ENCODE measurements around the gene KIF3B.
"Not testable (repeated sequence)": the region's sequence is repeated elsewhere in the genome, so short reads cannot be mapped to it uniquely, and the experiment has no call there.

The KIF3B gene

GRCh38 chr20:32292548-32292947, 15.1 kb downstream of the KIF3B start:
- no peak for DNase-seq (ENCODE audit: low read depth in 1 of 2, low spot score in 1 of 2)

GRCh38 chr20:32294071-32294470, 16.6 kb downstream of the KIF3B start:
- DNase-seq (ENCODE audit: low read depth in 1 of 2, low spot score in 1 of 2), result no peak

GRCh38 chr20:32296412-32296811, 19.0 kb downstream of the KIF3B start:
- no peak for DNase-seq (ENCODE audit: low read depth in 1 of 2, low spot score in 1 of 2)

- no peak for DNase-seq (ENCODE audit: low read depth in 1 of 2, low spot score in 1 of 2)
These were observed 19.5 kb downstream of the KIF3B start for GRCh38 chr20:32296819-32297420.

GRCh38 chr20:32297439-32297838, 20.0 kb downstream of the KIF3B start:
- DNase-seq (ENCODE audit: low read depth in 1 of 2, low spot score in 1 of 2), result no peak

- no peak for DNase-seq (ENCODE audit: low read depth in 1 of 2, low spot score in 1 of 2)
These were observed 23.2 kb downstream of the KIF3B start for GRCh38 chr20:32300647-32301046.

- no peak for DNase-seq (ENCODE audit: low read depth in 1 of 2, low spot score in 1 of 2)
These were observed 24.5 kb downstream of the KIF3B start for GRCh38 chr20:32301719-32302506.

GRCh38 chr20:32302507-32302872, 25.0 kb downstream of the KIF3B start:
- DNase-seq (ENCODE audit: low read depth in 1 of 2, low spot score in 1 of 2), result no peak

- no peak for DNase-seq (ENCODE audit: low read depth in 1 of 2, low spot score in 1 of 2)
These were observed 26.8 kb downstream of the KIF3B start for GRCh38 chr20:32304131-32304746.

- DNase-seq (ENCODE audit: low read depth in 1 of 2, low spot score in 1 of 2), result no peak
These were observed 35.4 kb downstream of the KIF3B start for GRCh38 chr20:32312718-32313424.

- no peak for DNase-seq (ENCODE audit: low read depth in 1 of 2, low spot score in 1 of 2)
These were observed 37.3 kb downstream of the KIF3B start for GRCh38 chr20:32314768-32315167.

- DNase-seq (ENCODE audit: low read depth in 1 of 2, low spot score in 1 of 2), result no peak
These were observed 37.9 kb downstream of the KIF3B start for GRCh38 chr20:32315399-32315798.

GRCh38 chr20:32315891-32316290, 38.4 kb downstream of the KIF3B start:
- DNase-seq (ENCODE audit: low read depth in 1 of 2, low spot score in 1 of 2), result no peak

GRCh38 chr20:32316667-32317066, 39.2 kb downstream of the KIF3B start:
- no peak for DNase-seq (ENCODE audit: low read depth in 1 of 2, low spot score in 1 of 2)

- DNase-seq (ENCODE audit: low read depth in 1 of 2, low spot score in 1 of 2), result no peak
These were observed 41.6 kb downstream of the KIF3B start for GRCh38 chr20:32319100-32319499.

- no peak for DNase-seq (ENCODE audit: low read depth in 1 of 2, low spot score in 1 of 2)
These were observed 42.9 kb downstream of the KIF3B start for GRCh38 chr20:32320305-32320704.

GRCh38 chr20:32321390-32321789, 43.9 kb downstream of the KIF3B start:
- DNase-seq (ENCODE audit: low read depth in 1 of 2, low spot score in 1 of 2), result no peak

GRCh38 chr20:32322260-32322659, 44.8 kb downstream of the KIF3B start:
- not testable (repeated sequence) for DNase-seq (ENCODE audit: low read depth in 1 of 2, low spot score in 1 of 2)

- DNase-seq (ENCODE audit: low read depth in 1 of 2, low spot score in 1 of 2), result not testable (repeated sequence)
These were observed 46.3 kb downstream of the KIF3B start for GRCh38 chr20:32323761-32324160.

- no peak for DNase-seq (ENCODE audit: low read depth in 1 of 2, low spot score in 1 of 2)
These were observed 48.5 kb downstream of the KIF3B start for GRCh38 chr20:32325706-32326503.

- no peak for DNase-seq (ENCODE audit: low read depth in 1 of 2, low spot score in 1 of 2)
These were observed 49.0 kb downstream of the KIF3B start for GRCh38 chr20:32326504-32326845.

Measured in activated CD4-positive, alpha-beta T cell treated with anti-CD3 and anti-CD28 coated beads, Interleukin-2, amount 50 U/mL, for 24 hours (primary cell).